Central memory CD8-positive, alpha-beta T cell (primary cell): ENCODE data around the gene SATL1.

Source experiments
- ATAC-seq: fragments of 150-1000 bp; cut with Tn5 transposase; replicated peaks from 2 replicates; pipeline ENCODE4 v1.10.0; 2022; ENCODE audit warnings: mild to moderate bottlenecking, moderate FRiP score, moderate number of reproducible peaks; ENCODE audit not compliant: poor library complexity, severe bottlenecking; ENCODE audit errors: extremely low read depth
- DNase-seq, 2 donors: peaks; one replicate each; pipeline ENCODE4 v3.0.0; 2021; ENCODE audit warnings: low spot score in 2 of 2
- H3K27ac Mint-ChIP-seq: one replicate; pipeline ENCODE4 v1.8.0; 2022; ENCODE audit warnings: low read depth, mild to moderate bottlenecking, moderate library complexity, mixed read lengths
- H3K27me3 Mint-ChIP-seq: one replicate; pipeline ENCODE4 v1.8.0; 2022; ENCODE audit warnings: mixed read lengths
- H3K36me3 Mint-ChIP-seq: one replicate; pipeline ENCODE4 v1.8.0; 2022; ENCODE audit warnings: mild to moderate bottlenecking, moderate library complexity, mixed read lengths; ENCODE audit not compliant: insufficient read depth
- H3K4me1 Mint-ChIP-seq: one replicate; pipeline ENCODE4 v1.8.0; 2022; ENCODE audit warnings: mixed read lengths
- H3K4me3 Mint-ChIP-seq: one replicate; pipeline ENCODE4 v1.8.0; 2022; ENCODE audit warnings: mild to moderate bottlenecking, moderate library complexity, mixed read lengths
- H3K9me3 Mint-ChIP-seq: one replicate; pipeline ENCODE4 v1.8.0; 2022; ENCODE audit warnings: mixed read lengths

SATL1 gene

DNA sequence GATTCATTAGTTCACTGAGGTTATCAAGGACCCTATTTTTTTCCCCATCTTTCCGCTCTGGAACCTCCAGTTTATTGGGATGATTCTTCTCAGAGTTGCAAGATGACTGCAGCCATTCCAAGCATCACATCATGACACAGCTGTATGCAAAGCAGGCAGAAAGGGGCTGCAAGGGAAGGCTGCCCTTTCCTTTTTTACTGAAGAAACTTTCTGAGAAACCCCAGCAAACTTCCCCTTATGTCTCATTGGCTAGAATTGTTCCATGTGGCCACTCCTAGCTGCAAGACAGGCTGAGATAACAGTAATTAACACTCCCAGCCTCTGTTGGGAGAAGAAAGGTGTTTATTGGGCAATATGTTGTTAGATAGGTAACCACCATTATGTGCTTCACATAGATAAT lies 102.6 kb downstream of the SATL1 start:
- no peaks in the 10 kb centered on the region for H3K9me3 Mint-ChIP-seq
- no peak for ATAC-seq
- no peak overlapping the region for H3K27ac Mint-ChIP-seq

DNA sequence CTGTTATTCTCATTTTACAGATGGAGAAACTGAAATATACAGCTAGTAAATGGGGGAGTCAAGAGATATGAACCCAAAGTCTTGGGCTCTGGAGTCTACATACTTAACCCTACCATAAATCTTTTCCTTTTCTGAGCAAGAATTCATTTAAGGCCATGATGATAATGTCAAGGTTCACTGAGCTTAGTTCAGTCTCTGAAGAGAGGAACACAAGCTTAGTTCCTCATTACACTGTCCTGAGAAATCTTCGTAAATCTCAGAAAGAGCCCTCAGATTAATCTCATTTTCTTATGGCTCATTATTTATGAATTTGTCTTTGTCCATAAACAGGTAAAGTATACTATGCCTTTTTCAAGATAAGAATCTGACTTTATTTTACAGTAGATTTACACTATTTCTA lies 104.2 kb downstream of the SATL1 start:
- Mint-ChIP-seq H3K9me3 (no peaks in the 10 kb centered on the region), H3K4me1 (no peaks in the 10 kb centered on the region), H3K27ac (no peak overlapping the region), H3K36me3 (no peaks in the 10 kb centered on the region), H3K27me3 (no peaks in the 10 kb centered on the region), H3K4me3 (no peak overlapping the region)
- DNase-seq (no peak), ATAC-seq (no peak)

More for the DNA sequence above, 102.6 kb downstream of the SATL1 start:
- no peak overlapping the region for H3K4me3 Mint-ChIP-seq
- no peaks in the 10 kb centered on the region for H3K27me3 Mint-ChIP-seq
- no peaks in the 10 kb centered on the region for H3K4me1 Mint-ChIP-seq
- no peak for DNase-seq
- H3K36me3 Mint-ChIP-seq: no peaks in the 10 kb centered on the region

DNA sequence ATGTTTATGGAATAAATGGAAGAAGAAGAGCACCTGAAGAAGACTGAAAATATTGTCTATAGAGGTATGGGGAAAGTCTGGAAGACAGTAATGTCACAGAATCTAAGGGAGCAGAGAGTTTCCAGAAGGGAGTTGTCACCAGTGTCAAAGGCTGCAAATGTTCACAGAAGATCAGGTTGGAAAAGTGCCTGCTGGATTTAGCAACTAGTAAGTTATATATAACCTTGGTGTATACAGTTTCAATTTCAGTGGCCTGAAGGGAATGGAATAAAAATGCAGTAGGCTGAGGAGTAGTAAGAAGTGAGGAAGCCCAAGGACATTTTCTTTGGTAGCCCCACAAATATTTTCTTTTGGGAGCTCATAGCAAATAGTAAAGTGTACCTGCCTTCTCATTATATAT lies 107.2 kb downstream of the SATL1 start:
- no peaks in the 10 kb centered on the region for H3K27me3 Mint-ChIP-seq
- H3K9me3 Mint-ChIP-seq: no peaks in the 10 kb centered on the region
- H3K4me3 Mint-ChIP-seq: no peak overlapping the region
- no peaks in the 10 kb centered on the region for H3K36me3 Mint-ChIP-seq
- no peak overlapping the region for H3K27ac Mint-ChIP-seq
- ATAC-seq (no peak), DNase-seq (no peak)
- no peaks in the 10 kb centered on the region for H3K4me1 Mint-ChIP-seq

DNA sequence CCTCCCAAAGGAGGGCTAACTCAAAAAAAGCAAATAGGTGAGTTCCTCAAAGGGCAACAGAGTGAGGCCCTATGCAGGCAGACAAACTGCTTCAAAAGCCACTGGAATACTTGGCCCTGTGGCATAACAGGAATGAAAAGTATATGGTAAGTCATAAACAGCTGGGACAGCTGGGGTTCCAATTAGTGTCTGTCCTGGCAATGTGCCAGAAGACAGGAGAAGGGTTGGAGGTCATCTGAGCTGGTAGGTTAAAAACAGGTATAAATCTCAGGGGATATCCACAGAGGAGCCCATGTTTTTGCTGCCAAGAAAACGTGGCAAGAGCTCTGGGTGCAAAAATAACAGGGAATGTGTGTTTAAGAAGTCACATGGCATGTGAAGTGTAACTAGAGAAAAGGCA lies 128.3 kb downstream of the SATL1 start:
- Mint-ChIP-seq H3K9me3 (no peaks in the 10 kb centered on the region), H3K27ac (no peak overlapping the region), H3K27me3 (no peaks in the 10 kb centered on the region), H3K4me3 (no peak overlapping the region), H3K4me1 (no peaks in the 10 kb centered on the region), H3K36me3 (no peaks in the 10 kb centered on the region)
- ATAC-seq (no peak), DNase-seq (no peak)

DNA sequence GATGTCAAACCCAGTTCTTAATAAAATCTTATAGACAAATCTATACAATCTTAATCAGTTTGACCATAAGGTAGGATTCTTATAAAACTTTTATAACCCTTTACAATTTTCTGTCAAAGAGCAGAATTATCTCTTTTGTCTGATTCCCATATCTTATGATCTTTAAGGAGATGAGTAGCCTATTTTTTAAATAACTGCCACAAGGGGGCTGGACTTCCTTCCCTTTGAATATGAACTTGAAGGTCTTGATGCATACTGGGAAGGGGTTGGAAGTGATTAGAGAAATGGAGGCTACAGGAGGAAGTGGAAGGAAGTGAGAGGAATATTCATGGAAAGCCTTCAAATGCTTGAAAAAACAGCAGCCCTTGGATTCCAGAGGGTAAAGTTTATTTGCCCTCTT lies 128.8 kb downstream of the SATL1 start:
- H3K4me3 Mint-ChIP-seq: no peak overlapping the region
- no peaks in the 10 kb centered on the region for H3K4me1 Mint-ChIP-seq
- ATAC-seq (no peak), DNase-seq (no peak)
- no peaks in the 10 kb centered on the region for H3K9me3 Mint-ChIP-seq
- no peaks in the 10 kb centered on the region for H3K27me3 Mint-ChIP-seq
- no peak overlapping the region for H3K27ac Mint-ChIP-seq
- no peaks in the 10 kb centered on the region for H3K36me3 Mint-ChIP-seq

DNA sequence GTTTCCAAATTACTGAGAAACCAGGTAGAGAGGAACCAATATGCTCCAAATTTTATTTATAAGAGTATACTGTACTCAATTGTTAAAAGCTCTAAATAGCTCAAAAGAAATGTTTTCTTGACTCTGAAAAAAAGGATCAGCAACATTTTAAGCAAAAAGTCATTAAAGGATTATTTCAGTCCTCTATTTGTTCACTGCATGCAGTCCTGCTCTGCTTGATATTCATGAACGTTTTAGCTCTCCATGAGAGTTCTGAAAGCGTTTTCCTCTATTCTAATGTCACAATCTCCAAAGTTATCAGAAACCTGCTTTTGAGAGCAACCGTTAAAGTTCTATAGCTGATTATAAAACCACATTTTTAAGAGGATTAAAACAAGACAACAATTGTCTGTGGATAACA lies 129.4 kb downstream of the SATL1 start:
- ATAC-seq: no peak
- Mint-ChIP-seq H3K27ac (no peak overlapping the region), H3K4me3 (no peak overlapping the region), H3K27me3 (no peaks in the 10 kb centered on the region), H3K9me3 (no peaks in the 10 kb centered on the region), H3K4me1 (no peaks in the 10 kb centered on the region), H3K36me3 (no peaks in the 10 kb centered on the region)
- no peak for DNase-seq

DNA sequence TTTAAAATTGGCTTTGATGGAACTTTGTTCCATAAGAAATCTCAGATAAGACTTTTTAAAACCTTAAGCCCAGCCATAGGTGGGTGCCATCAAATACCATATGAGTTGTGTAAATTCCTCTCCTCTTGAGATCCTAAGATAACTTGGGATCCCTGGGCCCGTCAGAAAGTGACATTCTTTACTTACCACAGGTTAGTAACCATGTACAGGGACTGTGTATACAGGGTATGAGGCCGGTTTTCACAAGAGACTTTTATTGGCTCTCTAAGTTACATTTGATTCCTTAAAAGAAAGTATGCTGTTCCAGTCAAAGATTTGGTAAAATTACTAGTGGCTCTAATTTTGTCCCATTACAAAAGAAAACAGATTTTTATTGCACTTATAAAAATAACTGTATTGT lies 129.8 kb downstream of the SATL1 start:
- DNase-seq: no peak
- H3K4me3 Mint-ChIP-seq: no peak overlapping the region
- no peaks in the 10 kb centered on the region for H3K36me3 Mint-ChIP-seq
- no peak for ATAC-seq
- H3K9me3 Mint-ChIP-seq: no peaks in the 10 kb centered on the region
- H3K27me3 Mint-ChIP-seq: no peaks in the 10 kb centered on the region
- no peaks in the 10 kb centered on the region for H3K4me1 Mint-ChIP-seq
- no peak overlapping the region for H3K27ac Mint-ChIP-seq

DNA sequence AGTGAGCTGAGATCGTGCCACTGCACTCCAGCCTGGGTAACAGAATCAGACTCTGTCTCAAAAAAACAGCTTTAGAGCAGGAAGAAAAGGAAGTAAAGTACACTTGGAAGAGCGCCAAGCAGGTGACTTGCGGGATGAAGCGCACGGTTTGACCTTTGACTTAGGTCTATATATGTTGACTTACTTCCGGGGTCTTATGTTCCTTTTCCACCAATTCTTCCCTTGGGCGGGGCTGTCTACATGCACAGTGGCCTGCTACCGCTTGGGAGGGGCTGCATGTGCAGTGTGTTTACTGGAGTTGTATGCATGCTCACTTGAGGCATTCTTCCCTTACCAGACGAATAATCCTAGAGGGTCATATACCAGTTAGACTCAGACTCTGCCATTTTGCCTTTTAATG lies 131.3 kb downstream of the SATL1 start:
- ATAC-seq: no peak
- no peak overlapping the region for H3K4me3 Mint-ChIP-seq
- H3K27me3 Mint-ChIP-seq: no peaks in the 10 kb centered on the region
- H3K27ac Mint-ChIP-seq: no peak overlapping the region
- H3K4me1 Mint-ChIP-seq: no peaks in the 10 kb centered on the region
- H3K36me3 Mint-ChIP-seq: no peaks in the 10 kb centered on the region
- no peaks in the 10 kb centered on the region for H3K9me3 Mint-ChIP-seq
- DNase-seq: no peak

DNA sequence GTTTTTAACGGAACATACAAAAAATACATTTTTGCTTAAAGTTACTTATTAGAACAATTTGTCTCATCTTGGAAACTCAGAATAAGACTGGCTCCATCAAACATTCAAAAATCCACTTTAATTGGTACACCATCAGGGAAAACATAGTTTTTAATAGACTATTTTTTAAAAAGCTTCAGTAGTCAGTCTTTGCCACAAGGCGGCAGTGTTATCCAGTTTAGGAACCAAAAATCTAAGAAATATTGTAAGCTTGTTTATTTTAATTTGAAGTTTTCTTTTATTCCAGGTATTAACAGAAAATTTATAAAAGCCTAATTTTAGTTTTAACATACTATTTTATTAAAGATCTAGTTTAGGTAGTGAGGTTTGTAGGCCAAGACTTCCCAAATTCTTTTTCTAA lies 132.2 kb downstream of the SATL1 start:
- no peak for DNase-seq
- H3K27me3 Mint-ChIP-seq: no peaks in the 10 kb centered on the region
- no peaks in the 10 kb centered on the region for H3K4me1 Mint-ChIP-seq

DNA sequence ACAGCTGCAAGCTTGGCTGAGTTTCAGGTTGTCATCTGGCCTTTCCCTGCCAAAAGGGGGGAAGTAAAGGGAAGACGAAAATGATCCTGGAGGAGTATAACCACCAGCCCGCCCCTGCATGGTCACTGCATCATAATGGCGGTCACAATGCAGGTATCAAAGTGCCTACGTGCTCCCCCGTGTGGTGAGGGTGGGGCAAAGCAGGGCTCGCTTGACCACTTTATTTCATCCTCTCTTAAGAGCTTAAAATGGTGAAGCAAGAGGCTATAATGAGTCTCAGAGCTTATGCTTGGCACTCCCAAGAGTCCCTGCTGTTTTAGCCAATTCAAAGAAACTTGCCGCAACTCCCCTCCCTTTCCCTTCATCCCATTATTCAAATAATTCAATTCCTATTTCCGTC lies 134.3 kb downstream of the SATL1 start:
- Mint-ChIP-seq H3K4me1 (no peaks in the 10 kb centered on the region), H3K27ac (no peak overlapping the region), H3K36me3 (no peaks in the 10 kb centered on the region), H3K4me3 (no peak overlapping the region), H3K9me3 (no peaks in the 10 kb centered on the region), H3K27me3 (no peaks in the 10 kb centered on the region)
- DNase-seq (no peak), ATAC-seq (no peak)

More for the DNA sequence above, 132.2 kb downstream of the SATL1 start:
- no peak for ATAC-seq
- Mint-ChIP-seq H3K36me3 (no peaks in the 10 kb centered on the region), H3K27ac (no peak overlapping the region), H3K9me3 (no peaks in the 10 kb centered on the region), H3K4me3 (no peak overlapping the region)

DNA sequence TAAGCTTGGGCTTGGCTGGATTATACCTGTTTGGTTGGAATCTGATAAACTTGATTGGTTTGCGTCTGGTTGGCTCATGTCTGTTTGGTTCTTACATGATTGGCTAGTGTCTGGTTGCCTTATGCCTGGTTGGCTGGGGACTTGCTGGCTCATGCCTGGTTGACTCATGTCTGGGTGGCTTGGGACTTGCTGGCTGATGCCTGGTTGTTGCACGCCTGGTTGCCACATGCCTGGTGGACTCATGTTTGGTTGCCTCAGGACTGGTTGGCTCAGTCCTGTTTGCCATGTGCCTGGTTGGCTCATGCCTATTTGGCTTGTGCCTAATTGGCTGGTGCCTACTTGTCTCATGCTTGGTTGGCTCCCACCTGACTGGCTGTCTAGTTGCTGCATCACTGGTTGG lies 135.4 kb downstream of the SATL1 start:
- DNase-seq: no peak

DNA sequence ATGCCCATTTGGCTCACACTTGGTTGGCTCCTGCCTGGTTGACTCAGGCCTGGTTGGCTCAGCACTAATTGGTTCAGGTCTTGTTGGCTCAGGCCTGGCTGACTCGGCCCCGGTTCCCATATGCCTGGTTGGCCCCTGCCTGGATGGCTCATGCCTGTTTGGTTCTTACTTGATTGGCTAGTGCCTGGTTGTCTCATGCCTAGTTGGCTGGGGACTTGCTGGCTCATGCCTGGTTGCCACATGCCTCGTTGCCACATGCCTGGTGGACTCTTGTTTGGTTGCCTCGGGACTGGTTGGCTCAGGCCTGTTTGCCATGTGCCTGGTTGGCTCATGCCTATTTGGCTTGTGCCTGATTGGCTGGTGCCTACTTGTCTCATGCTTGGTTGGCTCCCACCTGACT lies 136.2 kb downstream of the SATL1 start:
- H3K27me3 Mint-ChIP-seq: no peaks in the 10 kb centered on the region
- H3K9me3 Mint-ChIP-seq: no peaks in the 10 kb centered on the region
- H3K27ac Mint-ChIP-seq: no peak overlapping the region
- no peaks in the 10 kb centered on the region for H3K36me3 Mint-ChIP-seq
- H3K4me1 Mint-ChIP-seq: no peaks in the 10 kb centered on the region
- no peak for DNase-seq
- no peak overlapping the region for H3K4me3 Mint-ChIP-seq
- ATAC-seq: no peak

More for the DNA sequence above, 135.4 kb downstream of the SATL1 start:
- no peaks in the 10 kb centered on the region for H3K27me3 Mint-ChIP-seq
- H3K4me3 Mint-ChIP-seq: no peak overlapping the region
- no peak for ATAC-seq
- H3K27ac Mint-ChIP-seq: no peak overlapping the region
- no peaks in the 10 kb centered on the region for H3K4me1 Mint-ChIP-seq
- no peaks in the 10 kb centered on the region for H3K9me3 Mint-ChIP-seq
- no peaks in the 10 kb centered on the region for H3K36me3 Mint-ChIP-seq

DNA sequence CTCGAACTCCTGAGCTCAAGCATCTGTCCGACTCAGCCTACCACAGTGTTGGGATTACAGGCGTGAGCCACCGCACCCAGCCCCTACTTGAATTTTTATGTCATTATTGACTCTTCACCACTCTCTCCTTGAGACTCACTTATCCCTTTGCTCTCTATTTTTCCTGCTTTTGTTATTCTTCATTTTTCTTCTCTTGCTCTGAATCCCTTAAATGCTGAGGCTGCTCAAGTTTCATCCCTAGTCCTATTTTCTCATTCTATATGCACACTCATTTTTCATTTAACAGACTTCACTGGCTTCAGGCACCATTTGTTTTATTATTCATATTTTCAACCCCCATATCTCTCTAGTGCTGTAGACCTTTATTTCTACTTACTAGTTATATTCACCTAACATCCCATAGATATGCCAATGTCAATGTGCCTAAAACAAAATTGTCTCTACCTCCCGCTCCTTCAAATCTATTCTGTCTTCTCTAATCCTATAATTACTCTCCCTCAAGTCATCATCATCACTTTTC lies 154.2 kb downstream of the SATL1 start:
- no peak overlapping the region for H3K4me3 Mint-ChIP-seq
- H3K9me3 Mint-ChIP-seq: no peaks in the 10 kb centered on the region
- peaks cover 8% of the 10 kb centered on the region for H3K36me3 Mint-ChIP-seq
- no peak overlapping the region for H3K27ac Mint-ChIP-seq
- H3K4me1 Mint-ChIP-seq: no peaks in the 10 kb centered on the region
- DNase-seq (no peak), ATAC-seq (no peak)
- H3K27me3 Mint-ChIP-seq: no peaks in the 10 kb centered on the region
